HepG2 (cell line): ENCODE data around the gene NID1. TPM values are rescaled to one million over a fixed set of nuclear protein-coding genes. Genes with fewer than 3 reads are reported as not detected.

Experiments used
- BRD4 ChIP-seq: sonication (generic); formaldehyde crosslinking; IDR thresholded peaks from 2 replicates; pipeline ENCODE4 v1.4.0; 2020; ENCODE audit warnings: missing genetic modification reagents
- FOSL2 ChIP-seq: sonication (generic); formaldehyde crosslinking; IDR thresholded peaks from 2 replicates; pipeline ENCODE4 v1.4.0; 2020; ENCODE audit warnings: missing genetic modification reagents
- FOXP1 ChIP-seq, 2 experiments: fragments of 450-650 bp in 1 of 2; IDR thresholded peaks; 2 replicates each; pipeline ENCODE4 v1.6.1; 2017 to 2018; ENCODE audit warnings: antibody characterized with exemption in 1 of 2
- GTF2F1 ChIP-seq: fragments of 150-350 bp; IDR thresholded peaks from 2 replicates; pipeline ENCODE4 v1.6.1; 2014; ENCODE audit warnings: low read length
- JUND ChIP-seq: sonication (generic); formaldehyde crosslinking; IDR thresholded peaks from 2 replicates; pipeline ENCODE4 v1.8.0; 2022; ENCODE audit warnings: mild to moderate bottlenecking, missing genetic modification reagents
- LCORL ChIP-seq, 2 experiments: fragments of 450-650 bp in 1 of 2; sonication (generic) in 1 of 2; formaldehyde crosslinking in 1 of 2; IDR thresholded peaks; 2 replicates each; pipeline versions ENCODE4 v1.5.0 to v1.6.1; 2017 to 2020; ENCODE audit warnings: antibody characterized with exemption in 1 of 2, missing genetic modification reagents in 1 of 2
- NCOA2 ChIP-seq: sonication (generic); formaldehyde crosslinking; IDR thresholded peaks from 2 replicates; pipeline ENCODE4 v1.8.0; 2022; ENCODE audit warnings: inconsistent platforms
- NCOR1 ChIP-seq: fragments of 200-600 bp; sonication (generic); IDR thresholded peaks from 2 replicates; pipeline ENCODE4 v1.7.0; 2017; ENCODE audit warnings: antibody characterized with exemption, low read length, borderline replicate concordance
- NR2F2 ChIP-seq: IDR thresholded peaks from 2 replicates; pipeline ENCODE4 v1.6.1; 2012; ENCODE audit warnings: low read depth, inconsistent platforms, borderline replicate concordance
- PHF21A ChIP-seq: sonication (generic); formaldehyde crosslinking; IDR thresholded peaks from 2 replicates; pipeline ENCODE4 v1.5.0; 2020; ENCODE audit warnings: mild to moderate bottlenecking, missing genetic modification reagents
- POGZ ChIP-seq: sonication (generic); formaldehyde crosslinking; IDR thresholded peaks from 2 replicates; pipeline ENCODE4 v1.4.0; 2020; ENCODE audit warnings: mild to moderate bottlenecking, missing genetic modification reagents
- RARA ChIP-seq: IDR thresholded peaks from 2 replicates; pipeline ENCODE4 v1.6.1; 2016; ENCODE audit warnings: missing genetic modification reagents, missing compliant biosample characterization
- SAP130 ChIP-seq: IDR thresholded peaks from 2 replicates; pipeline ENCODE4 v1.6.1; 2016; ENCODE audit warnings: low read depth
- SCMH1 ChIP-seq: sonication (generic); formaldehyde crosslinking; IDR thresholded peaks from 2 replicates; pipeline ENCODE4 v1.9.0; 2021; ENCODE audit warnings: missing genetic modification reagents, mild to moderate bottlenecking, borderline replicate concordance
- SOX5 ChIP-seq: IDR thresholded peaks from 2 replicates; pipeline ENCODE4 v1.6.1; 2016; ENCODE audit warnings: borderline replicate concordance
- SOX6 ChIP-seq, 2 experiments: fragments of 450-650 bp in 1 of 2; sonication (generic) in 1 of 2; formaldehyde crosslinking in 1 of 2; IDR thresholded peaks; 2 replicates each; pipeline versions ENCODE4 v1.4.0 to v1.6.1; 2017 to 2020; ENCODE audit warnings: antibody characterized with exemption in 1 of 2, mild to moderate bottlenecking in 1 of 2, missing genetic modification reagents in 1 of 2
- SP140L ChIP-seq: sonication (generic); formaldehyde crosslinking; IDR thresholded peaks from 2 replicates; pipeline ENCODE4 v1.4.0; 2020; ENCODE audit warnings: missing genetic modification reagents, borderline replicate concordance
- SP5 ChIP-seq: IDR thresholded peaks from 2 replicates; pipeline ENCODE4 v1.6.1; 2016; ENCODE audit warnings: low read depth, borderline replicate concordance
- SRF ChIP-seq: IDR thresholded peaks from 2 replicates; pipeline ENCODE4 v1.6.1; 2011; ENCODE audit warnings: mild to moderate bottlenecking, low read depth, low read length, moderate library complexity
- YEATS4 ChIP-seq: sonication (generic); formaldehyde crosslinking; IDR thresholded peaks from 2 replicates; pipeline ENCODE4 v1.4.0; 2020; ENCODE audit warnings: missing genetic modification reagents, borderline replicate concordance
- ZBTB42 ChIP-seq: sonication (generic); formaldehyde crosslinking; IDR thresholded peaks from 2 replicates; pipeline ENCODE4 v1.5.0; 2020; ENCODE audit warnings: mild to moderate bottlenecking, missing genetic modification reagents
- ZBTB7A ChIP-seq: sonication (generic); formaldehyde crosslinking; IDR thresholded peaks from 2 replicates; pipeline ENCODE4 v1.8.0; 2022; ENCODE audit warnings: mild to moderate bottlenecking, missing genetic modification reagents
- ZBTB7B ChIP-seq: sonication (generic); formaldehyde crosslinking; IDR thresholded peaks from 2 replicates; pipeline ENCODE4 v1.4.0; 2020; ENCODE audit warnings: missing genetic modification reagents
- ZNF350 ChIP-seq: sonication (generic); formaldehyde crosslinking; IDR thresholded peaks from 2 replicates; pipeline ENCODE4 v1.4.0; 2020; ENCODE audit warnings: mild to moderate bottlenecking, low read depth, missing genetic modification reagents, borderline replicate concordance
- ZNF629 ChIP-seq: sonication (generic); formaldehyde crosslinking; conservative IDR thresholded peaks from 2 replicates; pipeline ENCODE4 v1.5.0; 2020; ENCODE audit warnings: missing genetic modification reagents
- polyA plus RNA-seq, 8 experiments: library from polyadenylated mRNA; depleted of rRNA in 3 of 8; stranded (reverse) in 7 of 8; unstranded in 1 of 8; fragments of >200 nt; fragmentation: Illumina TruSeq in 4 of 8; extraction: Trizol in 4 of 8; gene quantifications; 2 replicates each; pipeline versions ENCODE4 v1.2.1 to v1.2.3, GENCODE V29; 2011 to 2016; ENCODE audit warnings: low read depth in 4 of 8, missing spikeins in 1 of 8, mixed read lengths in 1 of 8; ENCODE audit not compliant: insufficient read depth in 1 of 8
- total RNA-seq, 5 experiments: library from RNA; depleted of rRNA; stranded (reverse); fragments of >200 nt; fragmentation: Illumina TruSeq; extraction: Trizol; gene quantifications; 2 replicates each; pipeline ENCODE4 v1.2.3, GENCODE V29; 2016; ENCODE audit warnings: low read depth in 1 of 5
- TF ChIP-seq, protein P1 (sequence below): sonication (generic); formaldehyde crosslinking; IDR thresholded peaks from 2 replicates; pipeline ENCODE4 v1.4.0; 2020; ENCODE audit warnings: mild to moderate bottlenecking, low read depth, missing genetic modification reagents
- TF ChIP-seq, protein P2 (sequence below): IDR thresholded peaks from 2 replicates; pipeline ENCODE4 v1.4.0; 2020; ENCODE audit warnings: mild to moderate bottlenecking, missing genetic modification reagents

The NID1 gene
- total and polyA plus RNA-seq, 2 of the 13 experiments (the other 11 are each of a cell fraction or from before 2014, with no cell fraction given): 50.2 to 56.1 TPM

DNA sequence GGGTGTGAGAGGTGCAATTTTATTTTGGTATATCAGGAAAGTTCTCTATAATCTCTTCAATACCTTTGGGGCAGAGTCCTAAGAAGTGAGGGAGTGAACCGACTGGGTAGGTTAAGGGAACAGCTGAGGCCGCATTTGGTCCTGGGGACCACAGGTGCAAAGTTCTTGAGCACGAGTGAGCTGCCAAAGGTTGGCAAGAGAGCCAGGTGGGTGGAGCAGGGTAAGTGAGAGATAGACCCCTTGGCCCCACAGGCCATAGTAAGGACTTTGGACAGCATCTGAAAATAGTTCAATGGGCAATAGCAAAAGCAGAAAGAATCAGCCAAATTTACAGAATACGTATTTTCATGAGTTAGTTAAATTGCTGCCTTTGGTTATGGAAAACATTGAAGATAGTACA lies 11.0 kb upstream of the NID1 start (continued):
- TF ChIP-seq SP140L (CRISPR knock-in tag): no peak
- TF ChIP-seq JUND (CRISPR knock-in tag): peak; percentile 52; the same call in 1 of the 2 replicates
- TF ChIP-seq LCORL (IDR thresholded peaks at IDR 0.05): no peak
- TF ChIP-seq LCORL (CRISPR knock-in tag; IDR thresholded peaks at IDR 0.05): peak; percentile 36; the same call in 1 of the 2 replicates
- peak; percentile 51 for TF ChIP-seq NR2F2
- TF ChIP-seq SOX5 (CRISPR knock-in tag): 0 out of 2 replicates have a peak, but pooled peaks have one; percentile 25
- no peak for TF ChIP-seq ZBTB42 (CRISPR knock-in tag)
- TF ChIP-seq ZNF350 (CRISPR knock-in tag): no peak
- TF ChIP-seq RARA (CRISPR knock-in tag): 0 out of 2 replicates have a peak, but pooled peaks have one; percentile 28
- TF ChIP-seq, protein P1, sequence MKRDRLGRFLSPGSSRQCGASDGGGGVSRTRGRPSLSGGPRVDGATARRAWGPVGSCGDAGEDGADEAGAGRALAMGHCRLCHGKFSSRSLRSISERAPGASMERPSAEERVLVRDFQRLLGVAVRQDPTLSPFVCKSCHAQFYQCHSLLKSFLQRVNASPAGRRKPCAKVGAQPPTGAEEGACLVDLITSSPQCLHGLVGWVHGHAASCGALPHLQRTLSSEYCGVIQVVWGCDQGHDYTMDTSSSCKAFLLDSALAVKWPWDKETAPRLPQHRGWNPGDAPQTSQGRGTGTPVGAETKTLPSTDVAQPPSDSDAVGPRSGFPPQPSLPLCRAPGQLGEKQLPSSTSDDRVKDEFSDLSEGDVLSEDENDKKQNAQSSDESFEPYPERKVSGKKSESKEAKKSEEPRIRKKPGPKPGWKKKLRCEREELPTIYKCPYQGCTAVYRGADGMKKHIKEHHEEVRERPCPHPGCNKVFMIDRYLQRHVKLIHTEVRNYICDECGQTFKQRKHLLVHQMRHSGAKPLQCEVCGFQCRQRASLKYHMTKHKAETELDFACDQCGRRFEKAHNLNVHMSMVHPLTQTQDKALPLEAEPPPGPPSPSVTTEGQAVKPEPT (CRISPR knock-in tag): no peak
- peak; percentile 64 for TF ChIP-seq FOSL2 (CRISPR knock-in tag)
- no peak for TF ChIP-seq GTF2F1
- no peak for TF ChIP-seq SCMH1
- peak; percentile 80 for TF ChIP-seq NCOR1
- TF ChIP-seq NCOA2 (CRISPR knock-in tag): 0 out of 2 replicates have a peak, but pooled peaks have one; percentile 11
- peak; percentile 19; the same call in 1 of the 2 replicates for TF ChIP-seq SAP130 (CRISPR knock-in tag)
- TF ChIP-seq SOX6 (IDR thresholded peaks at IDR 0.05): no peak
- TF ChIP-seq SOX6 (CRISPR knock-in tag; IDR thresholded peaks at IDR 0.05): 0 out of 2 replicates have a peak, but pooled peaks have one; percentile 28
- TF ChIP-seq, protein P2, sequence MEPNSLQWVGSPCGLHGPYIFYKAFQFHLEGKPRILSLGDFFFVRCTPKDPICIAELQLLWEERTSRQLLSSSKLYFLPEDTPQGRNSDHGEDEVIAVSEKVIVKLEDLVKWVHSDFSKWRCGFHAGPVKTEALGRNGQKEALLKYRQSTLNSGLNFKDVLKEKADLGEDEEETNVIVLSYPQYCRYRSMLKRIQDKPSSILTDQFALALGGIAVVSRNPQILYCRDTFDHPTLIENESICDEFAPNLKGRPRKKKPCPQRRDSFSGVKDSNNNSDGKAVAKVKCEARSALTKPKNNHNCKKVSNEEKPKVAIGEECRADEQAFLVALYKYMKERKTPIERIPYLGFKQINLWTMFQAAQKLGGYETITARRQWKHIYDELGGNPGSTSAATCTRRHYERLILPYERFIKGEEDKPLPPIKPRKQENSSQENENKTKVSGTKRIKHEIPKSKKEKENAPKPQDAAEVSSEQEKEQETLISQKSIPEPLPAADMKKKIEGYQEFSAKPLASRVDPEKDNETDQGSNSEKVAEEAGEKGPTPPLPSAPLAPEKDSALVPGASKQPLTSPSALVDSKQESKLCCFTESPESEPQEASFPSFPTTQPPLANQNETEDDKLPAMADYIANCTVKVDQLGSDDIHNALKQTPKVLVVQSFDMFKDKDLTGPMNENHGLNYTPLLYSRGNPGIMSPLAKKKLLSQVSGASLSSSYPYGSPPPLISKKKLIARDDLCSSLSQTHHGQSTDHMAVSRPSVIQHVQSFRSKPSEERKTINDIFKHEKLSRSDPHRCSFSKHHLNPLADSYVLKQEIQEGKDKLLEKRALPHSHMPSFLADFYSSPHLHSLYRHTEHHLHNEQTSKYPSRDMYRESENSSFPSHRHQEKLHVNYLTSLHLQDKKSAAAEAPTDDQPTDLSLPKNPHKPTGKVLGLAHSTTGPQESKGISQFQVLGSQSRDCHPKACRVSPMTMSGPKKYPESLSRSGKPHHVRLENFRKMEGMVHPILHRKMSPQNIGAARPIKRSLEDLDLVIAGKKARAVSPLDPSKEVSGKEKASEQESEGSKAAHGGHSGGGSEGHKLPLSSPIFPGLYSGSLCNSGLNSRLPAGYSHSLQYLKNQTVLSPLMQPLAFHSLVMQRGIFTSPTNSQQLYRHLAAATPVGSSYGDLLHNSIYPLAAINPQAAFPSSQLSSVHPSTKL (CRISPR knock-in tag): peak; percentile 53; the same call in 1 of the 2 replicates
- no peak for TF ChIP-seq FOXP1 (IDR thresholded peaks at IDR 0.05)
- peak; percentile 30; the same call in 1 of the 2 replicates for TF ChIP-seq FOXP1 (CRISPR knock-in tag; IDR thresholded peaks at IDR 0.05)
- TF ChIP-seq SP5 (CRISPR knock-in tag): peak; percentile 81
- 0 out of 2 replicates have a peak, but pooled peaks have one; percentile 46 for TF ChIP-seq PHF21A (CRISPR knock-in tag)
- 0 out of 2 replicates have a peak, but pooled peaks have one; percentile 29 for TF ChIP-seq ZBTB7A (CRISPR knock-in tag)
- no peak for TF ChIP-seq SRF
- no peak for TF ChIP-seq POGZ (CRISPR knock-in tag)
- TF ChIP-seq ZBTB7B (CRISPR knock-in tag): peak; percentile 58; the same call in 1 of the 2 replicates
- TF ChIP-seq BRD4 (CRISPR knock-in tag): no peak
- TF ChIP-seq YEATS4: no peak
- peak; percentile 42; the same call in 1 of the 2 replicates for TF ChIP-seq ZNF629 (CRISPR knock-in tag)
